GM12878 (cell line): Measurements from ENCODE around the gene UPF1. TPM values are rescaled to one million over a fixed set of nuclear protein-coding genes. Genes with fewer than 3 reads are reported as not detected.

Experiments used
- BHLHE40 ChIP-seq, 2 experiments: fragments of 450-650 bp in 1 of 2; IDR thresholded peaks; 2 replicates each; pipeline ENCODE4 v1.6.1; 2011 to 2017; ENCODE audit warnings: low read depth in 2 of 2, borderline replicate concordance in 1 of 2, improper control_type of control experiment in 1 of 2, low read length in 1 of 2, mild to moderate bottlenecking in 1 of 2
- CBX3 ChIP-seq: fragments of 200-600 bp; sonication (generic); IDR thresholded peaks from 2 replicates; pipeline ENCODE4 v1.6.1; 2016; ENCODE audit warnings: low read depth, borderline replicate concordance
- CEBPB ChIP-seq, 2 experiments: fragments of 150-350 bp in 1 of 2; IDR thresholded peaks; 2 replicates each; pipeline ENCODE4 v1.6.1; 2012 to 2014; ENCODE audit warnings: low read depth in 2 of 2, low read length in 2 of 2, borderline replicate concordance in 1 of 2, inconsistent platforms in 1 of 2
- CHD2 ChIP-seq: IDR thresholded peaks from 2 replicates; pipeline ENCODE4 v1.6.1; 2011; ENCODE audit warnings: low read depth, low read length, improper control_type of control experiment, borderline replicate concordance
- CREB1 ChIP-seq: IDR thresholded peaks from 2 replicates; pipeline ENCODE4 v1.6.1; 2012; ENCODE audit warnings: low read depth, mild to moderate bottlenecking, inconsistent platforms
- CREM ChIP-seq: IDR thresholded peaks from 2 replicates; pipeline ENCODE4 v1.6.1; 2014; ENCODE audit warnings: antibody characterized with exemption, low read depth
- FOS ChIP-seq: IDR thresholded peaks from 3 replicates; pipeline ENCODE4 v1.6.1; 2011; ENCODE audit warnings: borderline replicate concordance; ENCODE audit not compliant: insufficient read length; ENCODE audit errors: extremely low read depth
- HDAC6 ChIP-seq: fragments of 200-600 bp; sonication (generic); IDR thresholded peaks from one replicate; pipeline ENCODE4 v1.8.0; 2017; ENCODE audit warnings: antibody characterized with exemption; ENCODE audit not compliant: unreplicated experiment
- KLF5 ChIP-seq: fragments of 450-650 bp; IDR thresholded peaks from 2 replicates; pipeline ENCODE4 v1.6.1; 2014; ENCODE audit warnings: mild to moderate bottlenecking; ENCODE audit not compliant: partially characterized antibody
- MEF2A ChIP-seq: IDR thresholded peaks from 2 replicates; pipeline ENCODE4 v1.6.1; 2011; ENCODE audit warnings: low read depth, mild to moderate bottlenecking, low read length, moderate library complexity; ENCODE audit not compliant: insufficient read depth
- MTA3 ChIP-seq: IDR thresholded peaks from 2 replicates; pipeline ENCODE4 v1.6.1; 2012; ENCODE audit warnings: low read length, inconsistent platforms, borderline replicate concordance
- NFYA ChIP-seq: IDR thresholded peaks from 2 replicates; pipeline ENCODE4 v1.6.1; 2011; ENCODE audit warnings: low read depth, mild to moderate bottlenecking, low read length, improper control_type of control experiment, borderline replicate concordance
- NR2F1 ChIP-seq: fragments of 450-650 bp; conservative IDR thresholded peaks from 2 replicates; pipeline ENCODE4 v1.6.1; 2017; ENCODE audit warnings: mild to moderate bottlenecking
- PML ChIP-seq: IDR thresholded peaks from 2 replicates; pipeline ENCODE4 v1.6.1; 2012; ENCODE audit warnings: low read length, inconsistent platforms
- POLR2A ChIP-seq: IDR thresholded peaks from 2 replicates; pipeline ENCODE4 v1.6.1; 2011; ENCODE audit warnings: low read depth, mild to moderate bottlenecking, low read length
- POLR2AphosphoS5 ChIP-seq: IDR thresholded peaks from 2 replicates; pipeline ENCODE4 v1.6.1; 2011; ENCODE audit warnings: mild to moderate bottlenecking, low read length, inconsistent platforms
- SUZ12 ChIP-seq: fragments of 200-600 bp; sonication (generic); IDR thresholded peaks from one replicate; pipeline ENCODE4 v1.6.1; 2018; ENCODE audit warnings: antibody characterized with exemption, mild to moderate bottlenecking; ENCODE audit not compliant: unreplicated experiment
- TARDBP ChIP-seq: IDR thresholded peaks from 2 replicates; pipeline ENCODE4 v1.6.1; 2016; ENCODE audit warnings: borderline replicate concordance
- TCF12 ChIP-seq: IDR thresholded peaks from 2 replicates; pipeline ENCODE4 v1.6.1; 2011; ENCODE audit warnings: low read depth, mild to moderate bottlenecking, low read length
- ZZZ3 ChIP-seq: IDR thresholded peaks from 2 replicates; pipeline ENCODE4 v1.6.1; 2011; ENCODE audit warnings: low read depth; ENCODE audit not compliant: control insufficient read depth, insufficient read length
- polyA plus RNA-seq, 11 experiments: library from polyadenylated mRNA; depleted of rRNA in 4 of 11; unstranded in 6 of 11; stranded (reverse) in 5 of 11; fragments of >200 nt; fragmentation: Nextera tagmentation in 4 of 11; fragmentation: Illumina TruSeq in 1 of 11; extraction: Ambion mirVana in 4 of 11; extraction: Trizol in 1 of 11; gene quantifications; 1 replicate in 1 of 11; 2 replicates in 10 of 11; pipeline versions ENCODE4 v1.2.1 to v1.2.3, GENCODE V29; 2011 to 2016; ENCODE audit warnings: inconsistent platforms in 2 of 11, missing spikeins in 2 of 11, low read depth in 1 of 11
- total RNA-seq, 4 experiments: library from RNA; depleted of rRNA in 3 of 4; stranded (reverse); fragments of >200 nt in 3 of 4; fragmentation: Illumina TruSeq in 1 of 4; extraction: Trizol in 1 of 4; gene quantifications; 2 replicates each; pipeline versions ENCODE4 v1.2.1 to v1.2.3, GENCODE V29; 2013 to 2021
- TF ChIP-seq, protein P1 (sequence below): IDR thresholded peaks from 2 replicates; pipeline ENCODE4 v1.6.1; 2012; ENCODE audit warnings: low read length, inconsistent platforms
- TF ChIP-seq, protein P2 (sequence below): fragments of 450-650 bp; IDR thresholded peaks from 2 replicates; pipeline ENCODE4 v1.6.1; 2016; ENCODE audit warnings: mild to moderate bottlenecking
- TF ChIP-seq, protein P3 (sequence below): fragments of 450-650 bp; IDR thresholded peaks from 2 replicates; pipeline ENCODE4 v1.6.1; 2017; ENCODE audit warnings: borderline replicate concordance
- TF ChIP-seq, protein P4 (sequence below): fragments of 450-650 bp; IDR thresholded peaks from 2 replicates; pipeline ENCODE4 v1.6.1; 2014; ENCODE audit warnings: mild to moderate bottlenecking
- TF ChIP-seq, protein P5 (sequence below): IDR thresholded peaks from 2 replicates; pipeline ENCODE4 v1.6.1; 2012; ENCODE audit warnings: low read depth, low read length, improper control_type of control experiment

The UPF1 gene
- total and polyA plus RNA-seq, 10 of the 15 experiments (the other 5 are each of a cell fraction or from before 2014, with no cell fraction given) = 0.58 to 80.9 (median 18.7) TPM

DNA sequence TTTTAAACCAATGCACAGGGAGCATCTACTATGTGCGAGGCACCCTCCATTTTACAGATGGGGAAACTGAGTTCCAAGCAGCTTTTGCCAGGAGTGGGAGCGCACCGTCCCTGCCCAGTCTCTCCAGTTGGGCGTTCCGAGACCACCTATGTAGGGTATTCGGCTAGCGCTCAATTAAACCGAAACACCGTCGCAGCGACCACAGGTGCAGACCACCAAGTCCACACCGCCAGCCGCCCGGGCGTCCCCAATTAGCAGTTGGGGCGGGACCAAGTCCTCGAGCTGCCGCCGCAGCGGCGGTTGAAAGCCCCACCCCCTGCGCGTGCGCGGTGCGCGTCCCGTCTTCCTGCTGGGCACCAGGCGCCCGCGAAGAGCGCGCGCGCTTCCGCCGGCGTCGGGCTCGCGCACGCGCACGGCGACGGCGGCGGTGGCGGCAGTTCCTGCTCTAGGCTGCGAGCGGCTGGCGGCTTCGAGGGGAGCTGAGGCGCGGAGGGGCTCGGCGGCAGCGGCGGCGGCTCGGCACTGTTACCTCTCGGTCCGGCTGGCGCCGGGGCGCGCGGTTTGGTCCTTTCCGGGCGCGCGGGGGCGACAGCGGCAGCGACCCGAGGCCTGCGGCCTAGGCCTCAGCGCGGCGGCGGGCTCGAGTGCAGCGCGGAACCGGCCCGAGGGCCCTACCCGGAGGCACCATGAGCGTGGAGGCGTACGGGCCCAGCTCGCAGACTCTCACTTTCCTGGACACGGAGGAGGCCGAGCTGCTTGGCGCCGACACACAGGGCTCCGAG lies at the start of gene UPF1 (continued):
- TF ChIP-seq MEF2A (no peak), FOS (no peak), MTA3 (no peak), PML (no peak), KLF5 (peak; percentile 21), HDAC6 (no peak), POLR2A (peak; percentile 93), NR2F1 (peak; percentile 78), CREB1 (no peak), TCF12 (no peak), CREM (no peak), CBX3 (no peak), TARDBP (no peak), SUZ12 (no peak), CEBPB (IDR thresholded peaks at IDR 0.05; ENCODE audit: borderline replicate concordance in 1 of 2, low read depth in 2 of 2, low read length in 2 of 2) (no peak), ZZZ3 (no peak), NFYA (no peak), POLR2AphosphoS5 (peak; percentile 86), BHLHE40 (IDR thresholded peaks at IDR 0.05; ENCODE audit: borderline replicate concordance in 1 of 2, low read depth in 2 of 2, low read length in 1 of 2) (peak; percentile 8 to 72; a peak in 3 of 4 replicates), CHD2 (0 out of 2 replicates have a peak, but pooled peaks have one; percentile 15)
- TF ChIP-seq, protein P1, sequence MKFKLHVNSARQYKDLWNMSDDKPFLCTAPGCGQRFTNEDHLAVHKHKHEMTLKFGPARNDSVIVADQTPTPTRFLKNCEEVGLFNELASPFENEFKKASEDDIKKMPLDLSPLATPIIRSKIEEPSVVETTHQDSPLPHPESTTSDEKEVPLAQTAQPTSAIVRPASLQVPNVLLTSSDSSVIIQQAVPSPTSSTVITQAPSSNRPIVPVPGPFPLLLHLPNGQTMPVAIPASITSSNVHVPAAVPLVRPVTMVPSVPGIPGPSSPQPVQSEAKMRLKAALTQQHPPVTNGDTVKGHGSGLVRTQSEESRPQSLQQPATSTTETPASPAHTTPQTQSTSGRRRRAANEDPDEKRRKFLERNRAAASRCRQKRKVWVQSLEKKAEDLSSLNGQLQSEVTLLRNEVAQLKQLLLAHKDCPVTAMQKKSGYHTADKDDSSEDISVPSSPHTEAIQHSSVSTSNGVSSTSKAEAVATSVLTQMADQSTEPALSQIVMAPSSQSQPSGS = no peak
- TF ChIP-seq, protein P2, sequence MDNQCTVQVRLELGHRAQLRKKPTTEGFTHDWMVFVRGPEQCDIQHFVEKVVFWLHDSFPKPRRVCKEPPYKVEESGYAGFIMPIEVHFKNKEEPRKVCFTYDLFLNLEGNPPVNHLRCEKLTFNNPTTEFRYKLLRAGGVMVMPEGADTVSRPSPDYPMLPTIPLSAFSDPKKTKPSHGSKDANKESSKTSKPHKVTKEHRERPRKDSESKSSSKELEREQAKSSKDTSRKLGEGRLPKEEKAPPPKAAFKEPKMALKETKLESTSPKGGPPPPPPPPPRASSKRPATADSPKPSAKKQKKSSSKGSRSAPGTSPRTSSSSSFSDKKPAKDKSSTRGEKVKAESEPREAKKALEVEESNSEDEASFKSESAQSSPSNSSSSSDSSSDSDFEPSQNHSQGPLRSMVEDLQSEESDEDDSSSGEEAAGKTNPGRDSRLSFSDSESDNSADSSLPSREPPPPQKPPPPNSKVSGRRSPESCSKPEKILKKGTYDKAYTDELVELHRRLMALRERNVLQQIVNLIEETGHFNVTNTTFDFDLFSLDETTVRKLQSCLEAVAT = peak; percentile 46; the same call in 1 of the 2 replicates
- TF ChIP-seq, protein P3, sequence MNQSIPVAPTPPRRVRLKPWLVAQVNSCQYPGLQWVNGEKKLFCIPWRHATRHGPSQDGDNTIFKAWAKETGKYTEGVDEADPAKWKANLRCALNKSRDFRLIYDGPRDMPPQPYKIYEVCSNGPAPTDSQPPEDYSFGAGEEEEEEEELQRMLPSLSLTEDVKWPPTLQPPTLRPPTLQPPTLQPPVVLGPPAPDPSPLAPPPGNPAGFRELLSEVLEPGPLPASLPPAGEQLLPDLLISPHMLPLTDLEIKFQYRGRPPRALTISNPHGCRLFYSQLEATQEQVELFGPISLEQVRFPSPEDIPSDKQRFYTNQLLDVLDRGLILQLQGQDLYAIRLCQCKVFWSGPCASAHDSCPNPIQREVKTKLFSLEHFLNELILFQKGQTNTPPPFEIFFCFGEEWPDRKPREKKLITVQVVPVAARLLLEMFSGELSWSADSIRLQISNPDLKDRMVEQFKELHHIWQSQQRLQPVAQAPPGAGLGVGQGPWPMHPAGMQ = no peak
- TF ChIP-seq, protein P4, sequence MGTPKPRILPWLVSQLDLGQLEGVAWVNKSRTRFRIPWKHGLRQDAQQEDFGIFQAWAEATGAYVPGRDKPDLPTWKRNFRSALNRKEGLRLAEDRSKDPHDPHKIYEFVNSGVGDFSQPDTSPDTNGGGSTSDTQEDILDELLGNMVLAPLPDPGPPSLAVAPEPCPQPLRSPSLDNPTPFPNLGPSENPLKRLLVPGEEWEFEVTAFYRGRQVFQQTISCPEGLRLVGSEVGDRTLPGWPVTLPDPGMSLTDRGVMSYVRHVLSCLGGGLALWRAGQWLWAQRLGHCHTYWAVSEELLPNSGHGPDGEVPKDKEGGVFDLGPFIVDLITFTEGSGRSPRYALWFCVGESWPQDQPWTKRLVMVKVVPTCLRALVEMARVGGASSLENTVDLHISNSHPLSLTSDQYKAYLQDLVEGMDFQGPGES = no peak
- TF ChIP-seq, protein P5, sequence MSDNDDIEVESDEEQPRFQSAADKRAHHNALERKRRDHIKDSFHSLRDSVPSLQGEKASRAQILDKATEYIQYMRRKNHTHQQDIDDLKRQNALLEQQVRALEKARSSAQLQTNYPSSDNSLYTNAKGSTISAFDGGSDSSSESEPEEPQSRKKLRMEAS = peak; percentile 56
